H54 (cell line): ENCODE measurements around the gene TRPT1.

Source experiments
- DNase-seq: peaks from one replicate; pipeline ENCODE4 v3.0.0; 2011; ENCODE audit warnings: low spot score, mixed read lengths; ENCODE audit not compliant: insufficient read length
- FAIRE-seq: peaks from 3 replicates; lab custom pipeline; 2011; peaks lifted over from hg19 to GRCh38; lab: Jason Lieb, UNC
- POLR2A ChIP-seq: IDR thresholded peaks from 2 replicates; pipeline ENCODE4 v1.6.1; 2011; ENCODE audit warnings: low read depth, mild to moderate bottlenecking, low read length

Gene TRPT1

GRCh38 chr11:64233913-64234586 is 8.1 kb upstream of the TRPT1 start, which contains the start of gene VEGFB:
TSS of gene VEGFB (plus strand) at chr11:64234584. CDS start at chr11:64234834, 250 bp downstream.
- FAIRE-seq (no peak), DNase-seq (peak; percentile 67)
- no peak for TF ChIP-seq POLR2A

- DNase-seq = no peak
- no peak for TF ChIP-seq POLR2A
- no peak for FAIRE-seq
These were observed 7.0 kb upstream of the TRPT1 start for GRCh38 chr11:64232967-64233315.

- TF ChIP-seq POLR2A = no peak
- DNase-seq (no peak), FAIRE-seq (no peak)
These were observed 6.4 kb upstream of the TRPT1 start for GRCh38 chr11:64232182-64232966.

GRCh38 chr11:64231546-64231945 is 5.6 kb upstream of the TRPT1 start:
- no peak for TF ChIP-seq POLR2A
- no peak for FAIRE-seq
- no peak for DNase-seq

- FAIRE-seq (no peak), DNase-seq (no peak)
- TF ChIP-seq POLR2A = peak; percentile 6; the same call in 1 of the 2 replicates
These were observed 5.0 kb upstream of the TRPT1 start for GRCh38 chr11:64230985-64231365.

- DNase-seq = peak; percentile 79
- TF ChIP-seq POLR2A = peak; percentile 31
- no peak for FAIRE-seq
These were observed 4.4 kb upstream of the TRPT1 start, which contains the start of gene DNAJC4 for GRCh38 chr11:64230171-64230984. TSS of gene DNAJC4 (plus strand) at chr11:64230548. CDS start at chr11:64230855, 307 bp downstream.

GRCh38 chr11:64229744-64230170 is 3.8 kb upstream of the TRPT1 start:
- FAIRE-seq (no peak), DNase-seq (no peak)
- TF ChIP-seq POLR2A = no peak

GRCh38 chr11:64229090-64229743 is 3.2 kb upstream of the TRPT1 start:
- DNase-seq (no peak), FAIRE-seq (no peak)

GRCh38 chr11:64227405-64227956 is 1.5 kb upstream of the TRPT1 start:
- DNase-seq (no peak), FAIRE-seq (no peak)
- no peak for TF ChIP-seq POLR2A

More at GRCh38 chr11:64229090-64229743, 3.2 kb upstream of the TRPT1 start:
- TF ChIP-seq POLR2A = no peak

- TF ChIP-seq POLR2A = no peak
- FAIRE-seq (no peak), DNase-seq (no peak)
These were observed 593 bp upstream of the TRPT1 start for GRCh38 chr11:64226507-64227051.

- FAIRE-seq (no peak), DNase-seq (no peak)
- TF ChIP-seq POLR2A = no peak
These were observed 937 bp downstream of the TRPT1 start for GRCh38 chr11:64224891-64225607.
